Nasal cavity respiratory epithelium epithelial cell of viscerocranial mucosa (primary cell): ENCODE data around the gene AP3S2. TPM values are rescaled to one million over a fixed set of nuclear protein-coding genes. Genes with fewer than 3 reads are reported as not detected.

Experiments used
- total RNA-seq: library from RNA; depleted of rRNA; stranded (reverse); fragments of >200 nt; gene quantifications from 2 replicates; pipeline ENCODE4 v1.2.3, GENCODE V29; 2014

The AP3S2 gene
- 49.9 and 72.1 TPM in 2 replicates for total RNA-seq

GRCh38 chr15:89893696-89894447 is at the start of gene AP3S2:
Gene AP3S2, minus strand, starts transcription at chr15:89893994. Its CDS starts 45 bp downstream, at chr15:89893949.

GRCh38 chr15:89912674-89913396 is 19.0 kb upstream of the AP3S2 start, which contains the start of gene ARPIN:
Gene ARPIN, minus strand, starts transcription at chr15:89912952. Its CDS starts 117 bp downstream, at chr15:89912835.

Other genes with a start within 250 kb of the AP3S2 start
- 2.0 and 2.7 TPM in 2 replicates for gene KIF7, start 238.5 kb downstream of the AP3S2 start, total RNA-seq
- gene PLIN1, start 214.6 kb downstream of the AP3S2 start, total RNA-seq, result 0.34 and 0.43 TPM in 2 replicates
- gene PEX11A, start 203.2 kb downstream of the AP3S2 start, total RNA-seq, result 8.9 and 9.8 TPM in 2 replicates
- gene WDR93, start 203.2 kb downstream of the AP3S2 start, total RNA-seq, result 0.07 TPM in 1 of 2 replicates, not detected in the other
- gene MESP1, start 142.7 kb downstream of the AP3S2 start, total RNA-seq, result 0.07 and 0.34 TPM in 2 replicates
- 0.21 and 0.34 TPM in 2 replicates for gene MESP2, start 117.7 kb downstream of the AP3S2 start, total RNA-seq
- gene ANPEP, start 79.1 kb downstream of the AP3S2 start, total RNA-seq, result under 0.01 and 1.4 TPM in 2 replicates
- gene ARPIN, start 19.0 kb upstream of the AP3S2 start, total RNA-seq, result 5.1 and 18.2 TPM in 2 replicates
- gene ZNF710, start 107.3 kb upstream of the AP3S2 start, total RNA-seq, result 12.6 and 17.2 TPM in 2 replicates
- gene IDH2, start 208.5 kb upstream of the AP3S2 start, total RNA-seq, result 22.9 and 71.1 TPM in 2 replicates